GM18868 (cell line): ENCODE measurements around the gene CPED1.
"Not testable (repeated sequence)": the region's sequence is repeated elsewhere in the genome, so short reads cannot be mapped to it uniquely, and the experiment has no call there.

Experiments
- ATAC-seq: cut with Tn5 transposase; IDR thresholded peaks from one replicate; pipeline ENCODE4 v1.9.1; 2021; ENCODE audit warnings: mild to moderate bottlenecking, moderate library complexity; ENCODE audit not compliant: unreplicated experiment

The CPED1 gene

DNA sequence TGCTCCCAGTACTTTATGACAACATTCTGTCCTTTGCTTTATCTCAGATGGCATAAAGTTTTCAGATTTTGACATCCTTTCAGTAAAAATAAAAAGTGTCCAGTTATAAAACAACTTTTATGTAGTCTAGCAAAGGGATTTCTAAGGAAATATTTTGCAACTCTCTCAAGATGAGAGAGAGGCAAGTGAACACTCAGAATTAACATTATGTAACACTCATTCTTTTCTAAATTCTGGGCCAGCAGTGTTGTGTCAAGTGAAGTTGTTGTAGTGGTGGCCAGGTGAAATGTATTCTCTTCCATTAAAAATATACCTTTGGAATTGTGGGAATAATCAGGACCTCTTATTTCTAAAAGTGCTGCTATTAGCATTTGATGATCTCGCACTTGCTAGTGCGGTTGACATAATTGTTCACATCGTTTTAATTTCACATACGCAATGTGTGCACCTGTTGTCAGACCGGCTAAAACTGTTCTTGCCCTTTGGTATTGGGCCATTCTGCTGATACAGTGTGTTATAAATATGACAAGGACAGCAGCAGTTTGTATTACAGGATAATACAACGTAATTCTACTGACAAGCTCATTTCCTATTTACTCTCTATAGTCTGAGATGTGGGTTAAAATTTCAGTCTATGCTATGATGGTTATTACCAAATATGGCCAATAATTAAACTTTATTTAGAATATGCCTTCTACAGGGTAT lies 23.8 kb downstream of the CPED1 start:
- no peak for ATAC-seq

DNA sequence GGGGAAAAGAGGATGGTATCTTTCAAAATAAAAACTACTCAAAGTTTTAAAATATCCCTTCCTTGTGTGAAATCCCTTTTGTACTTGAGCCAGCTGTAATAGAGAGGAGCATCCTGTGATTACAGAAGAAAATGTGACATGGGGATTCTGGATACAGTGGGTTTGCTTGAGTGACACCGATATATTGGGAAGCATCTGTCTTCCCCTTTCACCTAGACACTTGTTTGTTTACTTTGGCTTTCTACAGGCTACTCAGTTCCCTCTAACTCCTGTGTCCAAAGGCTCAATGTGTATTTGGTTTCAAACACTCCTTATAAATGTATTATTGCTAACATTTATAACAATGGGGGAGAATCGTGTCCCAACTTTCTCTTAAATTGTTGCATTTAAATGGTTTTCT lies 24.4 kb downstream of the CPED1 start:
- ATAC-seq = no peak

DNA sequence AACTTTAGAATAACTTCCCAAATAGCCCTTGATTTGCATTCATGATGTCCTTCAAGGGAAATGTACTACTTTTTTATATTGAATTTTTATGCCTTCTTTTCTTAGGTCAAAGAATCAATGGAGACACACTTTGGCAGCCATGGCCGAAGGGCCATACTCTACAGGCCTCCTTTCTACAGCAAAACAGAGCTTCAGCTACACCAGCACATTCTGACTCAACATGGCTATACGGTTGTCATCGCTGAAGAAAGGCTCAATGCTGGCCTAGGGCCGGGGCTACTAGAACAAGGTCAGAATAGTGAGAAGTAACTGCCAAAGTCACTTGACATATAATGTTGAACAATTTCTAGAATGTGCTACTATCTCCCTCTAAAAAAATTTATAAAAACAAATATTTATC lies 27.0 kb downstream of the CPED1 start:
- ATAC-seq = no peak

DNA sequence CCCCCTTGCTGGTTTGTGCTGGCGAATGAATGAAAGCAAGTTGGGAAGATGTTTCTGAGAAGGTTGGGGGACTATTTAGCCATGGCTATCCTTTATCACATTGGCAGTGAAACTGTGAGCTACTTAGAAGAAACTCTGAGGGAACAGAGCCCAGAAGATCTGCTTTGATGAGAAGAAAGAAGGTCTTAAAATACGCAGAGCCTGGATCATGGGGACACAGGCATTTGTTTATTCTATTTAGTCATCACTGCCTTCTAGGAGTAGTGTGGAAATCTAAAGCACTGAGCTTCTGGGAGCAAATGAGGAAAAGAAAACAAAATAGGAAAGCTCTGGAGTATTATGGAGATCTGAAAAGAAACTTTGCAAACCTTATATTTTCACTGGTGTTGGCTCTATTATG lies 28.5 kb downstream of the CPED1 start:
- no peak for ATAC-seq

DNA sequence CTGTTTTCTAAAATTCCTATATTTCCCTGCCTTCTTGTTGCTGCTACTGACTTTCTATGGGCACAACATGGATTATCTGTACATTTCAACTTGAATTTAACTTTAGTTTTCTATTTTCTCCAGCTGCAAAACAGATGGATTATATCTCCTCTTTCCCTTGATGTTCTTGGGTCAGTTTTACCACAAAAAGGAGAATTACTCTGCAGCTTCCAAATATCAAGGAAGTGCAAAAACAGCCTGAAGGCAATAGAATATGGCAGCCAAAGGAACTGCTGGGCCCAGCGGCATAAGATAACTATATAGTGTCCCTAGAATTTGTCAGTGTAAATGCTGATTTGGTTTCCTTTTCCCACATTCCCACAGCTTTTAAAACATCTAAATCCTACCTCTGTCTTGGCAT lies 29.1 kb downstream of the CPED1 start:
- no peak for ATAC-seq

DNA sequence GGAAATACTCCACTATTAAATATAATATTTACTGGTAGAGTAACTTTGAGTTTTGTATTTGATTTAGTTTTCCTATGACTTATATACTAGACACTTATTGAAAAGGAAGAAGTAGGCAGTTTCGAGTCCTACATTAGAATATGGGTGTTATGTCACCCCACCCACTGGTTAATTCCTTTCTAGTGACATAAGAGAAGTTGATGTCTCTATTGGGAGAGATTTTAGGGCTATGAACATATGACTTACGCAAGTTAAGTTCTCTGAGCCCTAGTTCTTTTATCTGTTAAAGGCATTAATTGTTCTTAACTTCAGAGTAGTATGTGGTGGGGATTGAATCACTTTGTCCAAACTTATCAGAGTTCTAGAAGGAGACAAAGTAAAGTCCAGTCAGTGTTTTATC lies 30.5 kb downstream of the CPED1 start:
- ATAC-seq = peak; percentile 43

DNA sequence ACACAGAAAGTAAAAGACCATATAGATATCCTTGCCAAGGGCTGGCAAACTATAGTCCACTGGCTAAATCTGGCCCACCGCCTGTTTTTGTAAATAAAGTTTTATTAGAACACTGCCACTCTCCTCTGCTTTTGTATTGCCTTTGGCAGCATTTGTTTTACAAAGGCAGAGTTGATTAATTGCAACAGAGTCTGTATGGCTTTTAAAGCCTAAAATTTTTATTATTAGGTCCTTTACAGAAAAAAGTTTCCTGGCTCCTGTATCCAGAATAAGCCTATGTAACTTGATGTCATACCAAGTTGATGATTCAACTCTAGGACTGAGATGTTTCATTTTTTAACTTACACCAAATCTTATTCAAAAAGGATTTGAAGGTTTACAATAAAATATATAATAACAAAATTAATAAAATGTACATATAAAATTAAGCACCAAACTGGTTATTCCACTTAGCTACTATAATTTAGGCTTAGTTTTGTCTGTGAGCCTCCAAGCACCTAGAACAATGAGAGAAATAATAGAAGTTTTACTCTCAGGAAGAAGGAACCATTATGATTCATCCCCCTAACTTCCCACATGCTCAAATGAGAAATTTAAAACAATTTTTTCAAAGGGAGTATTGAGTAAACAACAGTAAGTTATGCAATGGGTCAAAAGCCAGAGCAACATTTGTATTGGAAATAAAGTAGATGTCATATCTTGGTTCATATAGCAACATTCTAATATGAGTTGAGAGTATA lies 31.9 kb downstream of the CPED1 start:
- no peak for ATAC-seq

DNA sequence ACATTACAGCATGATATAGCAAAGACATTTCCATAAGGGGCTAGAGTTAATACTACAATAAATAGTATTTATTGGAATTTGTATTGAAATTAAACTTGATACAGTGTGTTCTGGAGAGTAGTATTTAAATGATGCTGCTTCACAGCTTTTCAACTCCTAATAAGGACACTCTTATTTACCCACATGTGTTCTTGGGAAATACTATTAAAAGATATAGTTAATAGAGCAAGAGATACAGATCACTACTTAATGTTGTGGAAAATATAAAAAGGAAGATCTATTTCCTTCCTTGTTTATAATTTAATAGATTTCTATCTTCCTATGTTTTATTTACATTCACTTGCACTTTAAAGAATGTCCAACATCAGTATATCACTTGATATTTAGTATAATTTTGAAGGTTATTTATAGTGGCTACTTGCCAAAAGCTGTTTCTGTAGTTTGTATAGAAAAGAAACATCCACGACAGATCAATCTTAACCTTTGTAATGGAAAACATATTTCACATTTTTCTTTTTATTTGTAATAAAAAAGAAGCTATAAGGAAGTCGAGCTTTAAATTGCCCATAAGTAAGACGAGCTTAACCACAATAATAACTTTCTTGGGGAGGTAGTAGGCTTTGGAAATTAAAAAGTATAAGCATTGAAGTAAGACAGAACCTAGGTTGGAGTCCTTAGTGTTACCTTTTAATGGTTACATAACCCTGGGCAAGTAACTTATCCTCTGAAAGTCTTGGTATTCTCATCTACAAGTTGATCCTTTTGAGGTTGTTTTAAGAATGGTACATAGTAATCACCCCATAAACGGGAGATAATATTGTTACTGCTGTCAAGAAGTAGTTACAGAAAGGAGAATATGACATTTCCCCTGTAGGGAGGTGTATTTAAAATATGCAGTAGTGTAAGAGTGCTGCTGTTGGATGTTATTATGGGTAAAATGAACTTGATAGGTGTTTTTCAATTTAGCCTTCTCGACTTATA lies 32.8 kb downstream of the CPED1 start:
- ATAC-seq = no peak

DNA sequence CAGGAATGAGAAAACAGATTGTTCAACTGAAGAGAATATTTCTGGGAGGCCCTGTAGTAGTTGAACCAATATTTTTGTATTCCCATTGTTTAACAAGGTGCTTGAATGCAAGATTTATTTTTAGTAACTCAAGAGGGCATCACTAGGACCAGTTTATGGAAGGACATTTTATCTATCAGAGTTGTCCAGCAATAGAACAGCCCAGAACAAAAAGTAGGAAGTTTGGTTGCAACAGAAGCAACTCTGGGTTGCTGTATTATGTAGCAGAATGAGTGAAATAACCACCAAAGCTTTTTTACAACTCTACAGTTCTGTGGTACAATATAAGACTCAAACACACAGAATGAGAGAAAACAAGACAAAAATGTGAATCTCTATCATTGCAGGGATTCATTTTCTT lies 34.7 kb downstream of the CPED1 start:
- ATAC-seq = no peak

DNA sequence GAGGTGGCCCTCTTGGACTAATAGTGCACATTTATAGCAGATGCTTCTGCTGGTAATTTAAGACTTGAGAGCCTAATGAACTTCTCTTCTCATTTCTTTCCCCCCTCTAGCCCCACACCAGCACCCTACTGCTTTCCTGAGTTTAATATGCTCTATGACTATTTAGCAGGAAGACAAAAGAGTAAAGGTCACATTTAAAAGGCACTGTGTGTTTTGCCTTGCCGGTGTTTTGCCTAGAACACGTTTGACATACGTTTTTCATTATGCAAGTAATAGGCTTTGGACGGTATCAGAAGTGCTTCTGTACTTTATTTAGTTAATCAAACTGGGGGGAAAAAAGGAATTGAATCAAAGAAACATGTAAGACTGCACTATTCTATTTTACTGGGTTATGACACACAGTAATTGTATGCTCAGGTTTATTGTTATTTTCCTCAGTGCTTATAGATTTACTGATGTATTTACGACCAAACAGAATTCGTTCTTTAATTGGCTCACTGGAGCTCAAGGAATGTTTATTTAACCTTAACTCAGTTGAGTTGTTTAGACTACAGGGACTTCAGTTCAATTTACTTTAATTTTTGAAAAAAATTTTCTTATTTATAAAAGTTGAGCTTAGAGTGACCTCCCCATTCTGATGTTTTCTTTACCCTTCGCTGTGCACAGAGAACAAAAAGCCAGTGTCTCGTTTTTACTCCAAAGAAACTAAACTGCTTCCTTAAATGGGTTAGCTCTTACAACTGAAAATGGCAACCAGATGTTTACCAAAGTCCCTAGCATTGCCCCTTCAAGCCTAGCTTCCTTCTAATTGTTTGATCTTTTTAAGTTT lies 35.4 kb downstream of the CPED1 start:
- ATAC-seq = peak; percentile 68

DNA sequence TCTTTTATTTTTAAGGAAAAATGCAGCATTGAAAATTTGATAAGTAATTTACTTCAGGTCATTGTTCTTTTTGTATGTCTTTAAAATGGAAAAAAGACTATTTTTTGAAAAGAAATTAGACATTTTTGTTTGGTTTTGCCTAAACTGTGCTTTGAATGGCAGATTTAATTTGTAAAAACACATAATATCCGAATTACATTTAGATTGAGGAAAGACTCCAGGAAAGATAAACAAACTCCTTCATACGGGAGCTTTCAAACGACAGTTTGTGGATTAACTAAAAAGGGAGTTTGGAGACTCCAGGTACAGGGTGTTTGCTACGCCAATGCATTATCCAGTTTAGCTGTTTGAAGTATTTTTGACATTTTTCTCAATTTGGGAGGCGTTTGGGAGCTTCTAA lies 36.1 kb downstream of the CPED1 start:
- ATAC-seq = no peak

DNA sequence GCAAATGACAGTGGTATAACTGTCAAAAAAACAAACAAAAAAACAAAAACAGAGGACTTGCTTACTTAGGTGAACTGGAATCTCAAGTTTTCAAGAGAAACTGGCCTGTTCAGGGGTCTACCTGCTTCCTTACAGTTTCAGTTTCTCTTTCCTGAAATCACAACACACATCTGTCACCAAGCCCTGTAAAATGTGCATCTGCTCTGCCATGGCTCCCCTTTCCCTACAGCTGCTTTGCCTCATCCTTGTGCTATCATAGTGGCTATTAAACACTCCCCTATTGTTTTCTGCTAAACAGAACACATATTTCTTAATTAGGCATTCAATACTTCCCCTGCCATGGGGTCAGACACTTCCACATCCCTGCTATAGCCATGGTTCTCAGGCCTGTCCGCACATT lies 37.6 kb downstream of the CPED1 start:
- no peak for ATAC-seq

DNA sequence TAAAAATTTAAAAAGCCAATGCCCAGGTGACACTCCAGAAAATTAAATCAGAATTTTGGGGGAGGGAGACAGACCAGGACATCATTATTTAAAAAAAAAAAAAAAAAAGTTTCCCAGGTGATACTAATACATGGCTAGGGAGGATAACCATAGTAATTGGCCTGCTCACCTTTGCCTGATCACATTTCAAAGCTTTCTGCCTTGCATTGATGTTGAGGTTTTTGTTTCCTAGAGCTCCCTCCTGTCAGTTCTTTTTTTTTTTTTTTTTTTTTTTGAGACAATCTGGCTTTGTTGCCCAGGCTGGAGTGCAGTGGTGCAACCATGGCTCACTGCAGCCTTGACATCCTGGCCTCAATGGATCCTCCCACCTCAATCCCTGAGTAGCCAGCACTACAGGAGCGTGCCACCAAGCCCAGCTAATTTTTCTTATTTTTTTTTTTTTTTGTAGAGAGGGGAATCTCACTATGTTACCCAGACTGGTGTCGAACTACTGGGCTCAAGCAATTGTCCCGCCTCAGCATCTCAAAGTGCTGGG lies 38.1 kb downstream of the CPED1 start:
- ATAC-seq = no peak

DNA sequence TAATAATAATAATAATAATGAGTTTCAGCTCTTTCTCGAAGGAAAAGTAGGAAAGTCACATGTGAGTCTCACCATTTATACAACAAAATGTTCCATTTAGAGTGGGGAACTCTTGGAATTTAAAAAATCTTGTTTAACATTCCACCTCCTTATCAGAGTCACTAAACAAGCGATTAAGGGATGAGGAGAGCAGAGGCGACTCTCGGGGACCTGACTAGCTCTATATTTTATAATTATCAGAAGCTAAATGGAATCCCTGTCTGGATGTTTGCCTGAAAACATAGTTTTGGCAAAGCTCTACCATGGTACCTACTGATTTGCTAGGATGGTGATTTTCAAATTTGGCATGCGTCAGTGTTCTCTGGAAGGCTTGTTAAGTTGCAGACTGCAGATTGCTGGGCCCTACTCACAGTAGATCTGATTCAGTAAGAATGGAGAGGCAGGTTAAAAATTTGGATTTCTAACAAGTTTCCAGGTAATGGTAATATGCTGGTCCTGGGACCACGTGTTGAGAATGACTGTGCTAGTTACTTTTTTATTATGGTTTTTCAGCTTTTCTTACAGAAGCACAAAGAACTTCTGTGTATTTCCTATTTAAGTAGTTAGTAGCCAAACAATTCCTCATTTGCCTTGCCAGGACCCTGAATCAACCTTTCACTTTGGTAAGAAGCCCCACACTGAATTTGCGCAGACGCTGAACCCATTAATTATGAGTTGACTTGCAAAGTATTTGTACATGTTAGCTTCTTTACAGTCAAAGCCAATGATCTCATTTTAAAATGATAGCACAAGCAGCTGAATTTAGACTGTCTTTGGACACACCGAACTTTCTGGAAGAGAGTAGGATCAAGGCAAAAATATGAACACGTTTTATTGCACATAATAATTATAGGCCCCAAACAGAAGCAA lies 39.5 kb downstream of the CPED1 start:
- ATAC-seq = no peak

DNA sequence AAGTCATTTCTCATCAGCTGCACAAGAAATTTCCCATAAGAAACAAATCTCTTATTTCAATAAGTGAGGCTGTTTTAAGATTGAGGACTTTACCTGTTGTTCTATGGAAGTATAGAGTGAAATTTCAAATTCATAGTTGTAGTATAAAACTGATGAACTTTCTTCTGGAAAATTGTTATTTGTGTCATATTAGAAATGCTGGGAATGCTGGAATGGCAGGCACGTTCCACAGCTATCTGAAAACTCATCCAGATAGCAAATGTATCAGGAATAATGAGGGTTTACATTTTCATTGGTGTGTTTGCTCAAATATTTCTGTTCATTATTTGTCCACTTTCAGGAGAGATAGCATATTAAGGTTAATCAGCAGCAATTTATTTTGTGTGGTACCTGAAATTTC lies 40.8 kb downstream of the CPED1 start:
- ATAC-seq = no peak

DNA sequence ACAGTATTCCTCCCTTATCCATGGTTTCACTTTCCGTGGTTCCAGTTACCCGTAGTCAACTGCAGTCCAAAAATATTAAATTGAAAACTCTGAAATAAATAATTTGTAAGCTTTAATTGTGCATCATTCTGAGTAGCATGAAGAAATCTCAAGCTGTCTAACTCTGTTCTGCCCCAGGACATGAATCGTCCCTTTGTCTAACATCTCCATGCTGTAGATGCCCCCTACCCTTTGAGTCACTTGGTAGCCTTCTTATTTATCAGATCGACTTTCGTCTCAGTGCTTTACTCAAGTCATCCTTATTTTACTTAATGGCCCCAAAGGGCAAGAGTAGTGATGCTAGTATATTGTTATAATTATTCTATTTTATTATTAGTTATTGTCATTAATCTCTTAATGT lies 41.8 kb downstream of the CPED1 start:
- no peak for ATAC-seq

DNA sequence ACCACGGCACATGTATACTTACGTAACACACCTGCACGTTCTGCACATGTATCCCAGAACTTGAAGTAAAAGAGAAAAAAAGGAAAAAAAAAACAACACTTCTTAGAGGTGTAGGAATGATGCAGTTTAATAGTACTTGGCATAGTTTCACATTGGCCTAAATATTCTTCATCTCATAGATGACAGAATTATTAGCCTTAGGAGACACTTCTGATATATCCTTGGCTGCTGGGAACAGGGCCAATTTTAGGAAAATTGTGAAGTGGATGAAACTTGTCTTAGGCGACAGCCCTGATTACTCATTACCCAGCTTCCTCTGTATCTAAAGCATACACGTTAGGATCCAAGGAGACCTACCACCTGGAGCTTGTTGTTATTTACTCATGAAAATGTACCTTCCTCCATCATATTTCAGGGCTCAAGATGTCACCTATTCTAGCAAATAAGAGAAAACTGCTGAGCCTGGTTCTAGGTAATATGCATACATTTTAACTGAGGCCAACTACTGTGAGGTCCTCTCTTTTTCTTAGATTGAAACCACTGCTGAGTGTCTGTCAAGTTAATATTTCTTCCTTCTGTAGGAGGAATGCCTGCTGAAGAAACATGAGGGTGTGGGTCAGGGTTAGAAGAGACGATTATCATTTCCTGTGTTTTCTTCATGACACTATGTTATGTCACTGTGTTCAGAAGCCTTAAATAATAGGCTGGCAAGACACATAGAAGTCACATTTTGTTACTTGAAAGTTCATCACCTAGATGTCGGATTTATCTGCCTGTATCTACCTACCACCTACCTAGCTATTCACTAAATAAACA lies 44.3 kb downstream of the CPED1 start:
- ATAC-seq = no peak

DNA sequence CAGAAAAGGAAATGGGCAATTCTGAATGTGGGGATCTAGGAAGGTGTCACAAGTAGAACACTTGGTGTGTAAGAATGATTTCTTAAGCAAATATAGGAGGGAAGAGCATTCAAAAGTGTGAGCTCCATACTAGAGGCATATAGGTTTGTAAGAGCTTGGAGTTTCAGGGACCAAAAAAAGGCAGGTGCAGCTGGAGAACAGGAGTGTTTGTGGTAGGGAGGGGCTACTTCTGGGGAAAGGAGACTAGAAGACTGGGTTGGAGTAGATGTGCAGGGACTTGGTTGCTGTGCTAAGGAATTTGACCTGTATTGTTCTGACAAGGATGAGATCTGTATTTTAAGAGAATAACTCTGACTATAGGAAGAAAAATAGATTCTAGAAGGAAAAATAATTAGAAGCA lies 46.4 kb downstream of the CPED1 start:
- no peak for ATAC-seq

DNA sequence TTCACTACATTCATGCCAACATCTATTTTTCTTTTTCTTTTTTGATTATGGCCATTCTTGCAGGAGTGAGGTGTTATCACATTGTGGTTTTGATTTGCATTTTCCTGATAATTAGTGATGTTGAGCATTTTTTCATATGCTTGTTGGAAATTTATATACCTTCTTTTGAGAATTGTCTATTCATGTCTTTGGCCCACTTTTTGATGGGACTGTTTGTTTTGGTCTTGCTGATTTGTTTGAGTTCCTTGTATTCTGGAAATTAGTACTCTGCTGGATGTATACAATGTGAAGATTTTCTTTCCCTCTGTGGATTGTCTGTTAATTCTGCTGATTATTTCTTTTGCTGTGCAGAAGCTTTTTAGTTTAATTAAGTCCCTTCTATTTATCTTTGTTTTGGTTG lies 48.3 kb downstream of the CPED1 start:
- ATAC-seq = not testable (repeated sequence)
